ENCODE measurements around the gene PDE7B.

PDE7B gene

GRCh38 chr6:136134751-136135150 lies 283.2 kb downstream of the PDE7B start:
- no peaks in the 10 kb centered on the region for H3K27me3 ChIP-seq (ENCODE audit: insufficient read depth, low read length)
- no peak overlapping the region for H3K9ac ChIP-seq (ENCODE audit: low read length)
- H4K20me1 ChIP-seq (ENCODE audit: insufficient read depth, low read length): no peaks in the 10 kb centered on the region
- no peaks in the 10 kb centered on the region for H3K9me3 ChIP-seq (ENCODE audit: low read length)
- H3K79me2 ChIP-seq (ENCODE audit: insufficient read depth, low read length): no peaks in the 10 kb centered on the region
- H3K4me1 ChIP-seq (ENCODE audit: insufficient read depth, low read length, severe bottlenecking): no peaks in the 10 kb centered on the region
- H3K4me2 ChIP-seq (ENCODE audit: low read length): no peak overlapping the region
- H2AFZ ChIP-seq (ENCODE audit: low read length): no peak overlapping the region
- no peaks in the 10 kb centered on the region for H3F3A ChIP-seq (ENCODE audit: insufficient read depth, low read length)
- H3K36me3 ChIP-seq (ENCODE audit: insufficient read depth, low read length): no peaks in the 10 kb centered on the region
- TF ChIP-seq EZH2 (IDR thresholded peaks at IDR 0.05; ENCODE audit: borderline replicate concordance, low read length): no peak
- TF ChIP-seq, protein P1, sequence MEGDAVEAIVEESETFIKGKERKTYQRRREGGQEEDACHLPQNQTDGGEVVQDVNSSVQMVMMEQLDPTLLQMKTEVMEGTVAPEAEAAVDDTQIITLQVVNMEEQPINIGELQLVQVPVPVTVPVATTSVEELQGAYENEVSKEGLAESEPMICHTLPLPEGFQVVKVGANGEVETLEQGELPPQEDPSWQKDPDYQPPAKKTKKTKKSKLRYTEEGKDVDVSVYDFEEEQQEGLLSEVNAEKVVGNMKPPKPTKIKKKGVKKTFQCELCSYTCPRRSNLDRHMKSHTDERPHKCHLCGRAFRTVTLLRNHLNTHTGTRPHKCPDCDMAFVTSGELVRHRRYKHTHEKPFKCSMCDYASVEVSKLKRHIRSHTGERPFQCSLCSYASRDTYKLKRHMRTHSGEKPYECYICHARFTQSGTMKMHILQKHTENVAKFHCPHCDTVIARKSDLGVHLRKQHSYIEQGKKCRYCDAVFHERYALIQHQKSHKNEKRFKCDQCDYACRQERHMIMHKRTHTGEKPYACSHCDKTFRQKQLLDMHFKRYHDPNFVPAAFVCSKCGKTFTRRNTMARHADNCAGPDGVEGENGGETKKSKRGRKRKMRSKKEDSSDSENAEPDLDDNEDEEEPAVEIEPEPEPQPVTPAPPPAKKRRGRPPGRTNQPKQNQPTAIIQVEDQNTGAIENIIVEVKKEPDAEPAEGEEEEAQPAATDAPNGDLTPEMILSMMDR (IDR thresholded peaks at IDR 0.05; ENCODE audit: low read length): no peak
- no peak overlapping the region for H3K27ac ChIP-seq (ENCODE audit: low read depth, low read length, poor library complexity, severe bottlenecking)
- H3K9me2 ChIP-seq (ENCODE audit: low read depth, low read length): no peaks in the 10 kb centered on the region
- no peak overlapping the region for H3K4me3 ChIP-seq (ENCODE audit: low read depth, low read length, poor library complexity, severe bottlenecking)

DNA sequence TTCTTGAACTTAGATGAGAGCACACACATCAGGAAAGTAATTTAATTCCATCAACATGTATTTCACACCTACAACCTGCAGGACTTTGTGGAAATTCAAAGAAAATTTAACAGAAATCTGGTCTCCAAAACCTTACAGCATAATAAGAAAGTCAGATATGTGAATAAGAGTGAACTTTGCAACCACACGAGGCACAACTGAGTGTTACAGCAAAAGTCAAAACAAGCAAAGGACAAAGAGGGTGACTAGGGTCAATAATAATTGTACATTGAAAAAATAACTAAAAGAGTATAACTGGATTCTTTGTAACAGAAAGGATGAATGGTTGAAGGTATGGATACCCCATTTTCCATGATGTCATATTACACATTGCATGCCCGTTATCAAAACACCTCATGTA lies 284.8 kb downstream of the PDE7B start:
- Histone ChIP-seq H3K9ac (ENCODE audit: low read length) (no peak overlapping the region), H3K9me3 (ENCODE audit: low read length) (no peaks in the 10 kb centered on the region), H3K4me3 (ENCODE audit: low read depth, low read length, poor library complexity, severe bottlenecking) (no peak overlapping the region), H3K9me2 (ENCODE audit: low read depth, low read length) (no peaks in the 10 kb centered on the region), H3K4me2 (ENCODE audit: low read length) (no peak overlapping the region), H3K27ac (ENCODE audit: low read depth, low read length, poor library complexity, severe bottlenecking) (no peak overlapping the region), H2AFZ (ENCODE audit: low read length) (no peak overlapping the region), H3K36me3 (ENCODE audit: insufficient read depth, low read length) (no peaks in the 10 kb centered on the region), H3K79me2 (ENCODE audit: insufficient read depth, low read length) (no peaks in the 10 kb centered on the region), H3K27me3 (ENCODE audit: insufficient read depth, low read length) (no peaks in the 10 kb centered on the region), H4K20me1 (ENCODE audit: insufficient read depth, low read length) (no peaks in the 10 kb centered on the region), H3K4me1 (ENCODE audit: insufficient read depth, low read length, severe bottlenecking) (no peaks in the 10 kb centered on the region), H3F3A (ENCODE audit: insufficient read depth, low read length) (no peaks in the 10 kb centered on the region)
- TF ChIP-seq EZH2 (IDR thresholded peaks at IDR 0.05; ENCODE audit: borderline replicate concordance, low read length): no peak
- TF ChIP-seq, protein P1 (IDR thresholded peaks at IDR 0.05; ENCODE audit: low read length): no peak

DNA sequence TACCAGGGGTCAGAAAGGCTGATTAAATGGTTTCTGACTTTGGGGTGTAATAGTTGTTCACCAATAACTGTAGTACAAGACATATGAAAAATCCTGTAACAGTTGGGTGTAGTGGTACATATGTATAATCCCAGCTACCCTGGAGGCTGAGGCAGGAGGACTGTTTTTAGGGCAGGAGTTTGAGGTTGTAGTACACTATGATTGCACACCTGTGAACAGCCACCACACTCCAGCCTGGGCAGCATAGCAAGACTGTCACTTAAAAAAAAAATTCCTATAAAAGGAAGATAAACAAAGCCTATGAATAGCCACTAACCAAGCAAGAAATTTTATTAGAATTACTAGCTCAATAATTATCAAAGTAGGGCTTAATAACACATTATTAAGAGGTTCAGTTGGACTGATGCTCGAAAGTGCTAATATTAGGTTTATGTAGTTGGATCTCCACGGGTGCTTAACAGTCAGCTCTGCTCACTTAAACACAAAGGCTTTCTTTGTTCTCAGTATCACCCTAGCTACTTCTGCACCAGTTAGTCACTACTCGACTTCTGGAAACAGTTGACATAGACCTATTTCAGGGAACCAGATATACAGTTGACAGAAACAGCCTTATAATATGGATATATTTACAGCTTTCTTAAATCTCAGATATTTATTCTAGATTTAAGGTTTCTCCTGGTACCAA lies 285.6 kb downstream of the PDE7B start:
- no peaks in the 10 kb centered on the region for H3K9me2 ChIP-seq (ENCODE audit: low read depth, low read length)
- no peak overlapping the region for H3K27ac ChIP-seq (ENCODE audit: low read depth, low read length, poor library complexity, severe bottlenecking)
- H3K79me2 ChIP-seq (ENCODE audit: insufficient read depth, low read length): no peaks in the 10 kb centered on the region
- H2AFZ ChIP-seq (ENCODE audit: low read length): no peak overlapping the region
- H3K9ac ChIP-seq (ENCODE audit: low read length): no peak overlapping the region
- TF ChIP-seq, protein P1 (IDR thresholded peaks at IDR 0.05; ENCODE audit: low read length): no peak
- no peak for TF ChIP-seq EZH2 (IDR thresholded peaks at IDR 0.05; ENCODE audit: borderline replicate concordance, low read length)
- H3K36me3 ChIP-seq (ENCODE audit: insufficient read depth, low read length): no peaks in the 10 kb centered on the region
- no peaks in the 10 kb centered on the region for H3F3A ChIP-seq (ENCODE audit: insufficient read depth, low read length)
- H3K27me3 ChIP-seq (ENCODE audit: insufficient read depth, low read length): no peaks in the 10 kb centered on the region
- no peak overlapping the region for H3K4me2 ChIP-seq (ENCODE audit: low read length)
- no peaks in the 10 kb centered on the region for H3K4me1 ChIP-seq (ENCODE audit: insufficient read depth, low read length, severe bottlenecking)
- H3K9me3 ChIP-seq (ENCODE audit: low read length): no peaks in the 10 kb centered on the region
- no peaks in the 10 kb centered on the region for H4K20me1 ChIP-seq (ENCODE audit: insufficient read depth, low read length)
- H3K4me3 ChIP-seq (ENCODE audit: low read depth, low read length, poor library complexity, severe bottlenecking): no peak overlapping the region

All from OCI-LY1 (cell line).